H1 (cell line): ENCODE measurements around the gene ZFP36L2. TPM values are rescaled to one million over a fixed set of nuclear protein-coding genes. Genes with fewer than 3 reads are reported as not detected.

Source experiments
- CTCF ChIA-PET: fragments of 300-600 bp; sonication (Branson Sonifier 250); formaldehyde crosslinking; loops from one replicate; lab custom pipeline; 2021; ENCODE audit not compliant: partially characterized antibody; lab: Charles Lee
- POLR2A ChIA-PET: fragments of 300-600 bp; sonication (Branson Sonifier 250); formaldehyde crosslinking; loops from one replicate; lab custom pipeline; 2021; ENCODE audit warnings: inconsistent platforms; ENCODE audit not compliant: partially characterized antibody; lab: Charles Lee
- DNase-seq, 2 experiments: peaks; one replicate each; pipeline versions ENCODE4 v3.0.0 to v3.0.0-alpha.2; 2010 to 2022; ENCODE audit warnings: low spot score in 2 of 2, low read depth in 1 of 2, mixed read lengths in 1 of 2
- FAIRE-seq: peaks from 2 replicates; lab custom pipeline; 2011; peaks lifted over from hg19 to GRCh38; lab: Jason Lieb, UNC
- H2AFZ ChIP-seq: 2 replicates; pipeline ENCODE4 v1.8.1; 2012; ENCODE audit warnings: low read length, inconsistent platforms
- H2AK5ac ChIP-seq: 2 replicates; pipeline ENCODE4 v1.6.1; 2013; ENCODE audit warnings: low read depth, low read length
- H2BK120ac ChIP-seq: replicated peaks from 2 replicates; pipeline ENCODE3; 2013; ENCODE audit warnings: low read depth, low read length, inconsistent platforms
- H2BK12ac ChIP-seq: 2 replicates; pipeline ENCODE4 v1.6.1; 2013; ENCODE audit warnings: low read depth, low read length
- H2BK15ac ChIP-seq: 2 replicates; pipeline ENCODE4 v1.6.1; 2013; ENCODE audit warnings: low read length
- H2BK20ac ChIP-seq: 2 replicates; pipeline ENCODE4 v1.6.1; 2013; ENCODE audit warnings: low read length
- H2BK5ac ChIP-seq: 2 replicates; pipeline ENCODE4 v1.6.1; 2013; ENCODE audit warnings: low read depth, low read length
- H3K14ac ChIP-seq: 2 replicates; pipeline ENCODE4 v1.6.1; 2013; ENCODE audit warnings: inconsistent platforms; ENCODE audit not compliant: insufficient read length
- H3K18ac ChIP-seq: 2 replicates; pipeline ENCODE4 v1.6.1; 2013; ENCODE audit warnings: low read length; ENCODE audit errors: extremely low read depth
- H3K23ac ChIP-seq: 2 replicates; pipeline ENCODE4 v1.6.1; 2013; ENCODE audit warnings: inconsistent platforms; ENCODE audit not compliant: insufficient read length
- H3K23me2 ChIP-seq: 2 replicates; pipeline ENCODE4 v1.6.1; 2013; ENCODE audit warnings: low read depth, low read length
- H3K27ac ChIP-seq: 2 replicates; pipeline ENCODE4 v1.6.1; 2011; ENCODE audit warnings: low read depth, low read length, inconsistent platforms
- H3K27me3 ChIP-seq, 4 experiments: replicated peaks in 1 of 4; 1 replicate in 1 of 4; 2 replicates in 3 of 4; pipeline versions ENCODE4 v1.6.1 to v1.8.1; 2011 to 2013; ENCODE audit warnings: low read length in 3 of 4, mild to moderate bottlenecking in 3 of 4, inconsistent platforms in 2 of 4, mixed read lengths in 2 of 4, moderate library complexity in 1 of 4; ENCODE audit not compliant: control insufficient read depth in 3 of 4, insufficient read depth in 3 of 4; ENCODE audit errors: extremely low read depth in 1 of 4
- H3K36me3 ChIP-seq, 4 experiments: 2 replicates each; pipeline versions ENCODE4 v1.6.1 to v1.8.1; 2011 to 2013; ENCODE audit warnings: mild to moderate bottlenecking in 4 of 4, low read length in 3 of 4, moderate library complexity in 2 of 4, control low read depth in 1 of 4, inconsistent platforms in 1 of 4; ENCODE audit not compliant: insufficient read depth in 4 of 4, control insufficient read depth in 2 of 4
- H3K4ac ChIP-seq: replicated peaks from 2 replicates; pipeline ENCODE3; 2013; ENCODE audit warnings: low read length, low read depth, mixed read lengths, inconsistent platforms; ENCODE audit not compliant: insufficient read length
- H3K4me1 ChIP-seq, 4 experiments: replicated peaks in 1 of 4; 1 replicate in 1 of 4; 2 replicates in 3 of 4; pipeline versions ENCODE4 v1.6.1 to v1.8.1; 2011 to 2013; ENCODE audit warnings: low read length in 3 of 4, inconsistent platforms in 2 of 4, mixed read lengths in 1 of 4; ENCODE audit not compliant: insufficient read depth in 4 of 4, control insufficient read depth in 3 of 4
- H3K4me2 ChIP-seq, 2 experiments: 2 replicates each; pipeline versions ENCODE4 v1.6.1 to v1.8.1; 2011 to 2013; ENCODE audit warnings: low read depth in 2 of 2, low read length in 2 of 2, control low read depth in 1 of 2, inconsistent platforms in 1 of 2, mild to moderate bottlenecking in 1 of 2; ENCODE audit not compliant: insufficient read depth in 1 of 2
- H3K4me3 ChIP-seq, 4 experiments: fragments of 200-600, 300-600 bp in 1 of 4; sonication (generic), shearing (Covaris generic), sonication (Bioruptor Twin) in 1 of 4; 2 replicates each; pipeline versions ENCODE4 v1.5.1 to v1.8.1; 2011 to 2016; ENCODE audit warnings: low read length in 4 of 4, low read depth in 3 of 4, control low read depth in 2 of 4, inconsistent platforms in 2 of 4, mild to moderate bottlenecking in 2 of 4, mixed read lengths in 1 of 4, moderate library complexity in 1 of 4; ENCODE audit not compliant: insufficient read depth in 2 of 4; ENCODE audit errors: extremely low read depth in 1 of 4
- H3K56ac ChIP-seq: replicated peaks from 2 replicates; pipeline ENCODE3; 2013; ENCODE audit warnings: low read depth, mild to moderate bottlenecking, mixed read lengths, low read length, inconsistent platforms; ENCODE audit not compliant: insufficient read length
- H3K79me1 ChIP-seq: 2 replicates; pipeline ENCODE4 v1.6.1; 2013; ENCODE audit warnings: low read depth, low read length, control low read depth
- H3K79me2 ChIP-seq, 2 experiments: 2 replicates each; pipeline versions ENCODE4 v1.6.1 to v1.8.1; 2012 to 2013; ENCODE audit warnings: low read length in 2 of 2, mild to moderate bottlenecking in 2 of 2, inconsistent platforms in 1 of 2; ENCODE audit not compliant: insufficient read depth in 2 of 2, control insufficient read depth in 1 of 2
- H3K9ac ChIP-seq, 4 experiments: replicated peaks in 1 of 4; 1 replicate in 1 of 4; 2 replicates in 3 of 4; pipeline versions ENCODE4 v1.6.1 to v1.8.1; 2011 to 2013; ENCODE audit warnings: low read depth in 3 of 4, low read length in 3 of 4, control low read depth in 2 of 4, mild to moderate bottlenecking in 2 of 4, moderate library complexity in 2 of 4, inconsistent platforms in 1 of 4; ENCODE audit errors: extremely low read depth in 1 of 4
- H3K9me3 ChIP-seq, 2 experiments: 2 replicates each; pipeline versions ENCODE4 v1.6.1 to v1.8.1; 2012 to 2013; ENCODE audit warnings: mild to moderate bottlenecking in 2 of 2, moderate library complexity in 2 of 2, control low read depth in 1 of 2, inconsistent platforms in 1 of 2, low read depth in 1 of 2, low read length in 1 of 2, mixed read lengths in 1 of 2; ENCODE audit not compliant: insufficient read depth in 2 of 2
- H4K20me1 ChIP-seq, 2 experiments: replicated peaks in 1 of 2; 2 replicates each; pipeline versions ENCODE3 to v1.8.1; 2011 to 2013; ENCODE audit warnings: inconsistent platforms in 2 of 2, low read length in 2 of 2, mild to moderate bottlenecking in 1 of 2; ENCODE audit not compliant: insufficient read depth in 2 of 2, control insufficient read depth in 1 of 2
- H4K5ac ChIP-seq: 2 replicates; pipeline ENCODE4 v1.6.1; 2013; ENCODE audit warnings: low read length, low read depth, mixed read lengths, inconsistent platforms; ENCODE audit not compliant: insufficient read length
- H4K8ac ChIP-seq: 2 replicates; pipeline ENCODE4 v1.8.0; 2013; ENCODE audit warnings: mild to moderate bottlenecking, moderate library complexity, low read length, inconsistent platforms; ENCODE audit not compliant: insufficient read depth; ENCODE audit errors: extremely low read depth
- H4K91ac ChIP-seq: replicated peaks from 2 replicates; pipeline ENCODE3; 2013; ENCODE audit warnings: low read length, mixed read lengths, inconsistent platforms; ENCODE audit not compliant: insufficient read length
- ATF3 ChIP-seq: IDR thresholded peaks from 2 replicates; pipeline ENCODE4 v1.6.1; 2011; ENCODE audit warnings: low read depth, mild to moderate bottlenecking, low read length; ENCODE audit not compliant: insufficient read depth
- BCL11A ChIP-seq, 2 experiments: IDR thresholded peaks; one replicate each; pipeline ENCODE4 v1.6.1; 2011; ENCODE audit warnings: low read depth in 2 of 2, low read length in 2 of 2, mild to moderate bottlenecking in 2 of 2
- CEBPB ChIP-seq: IDR thresholded peaks from 2 replicates; pipeline ENCODE4 v1.6.1; 2012; ENCODE audit warnings: low read depth, low read length
- E2F6 ChIP-seq: IDR thresholded peaks from 2 replicates; pipeline ENCODE4 v1.6.1; 2012; ENCODE audit warnings: inconsistent platforms
- FOSL1 ChIP-seq: IDR thresholded peaks from 2 replicates; pipeline ENCODE4 v1.6.1; 2011; ENCODE audit warnings: mild to moderate bottlenecking, low read depth, low read length, moderate library complexity; ENCODE audit not compliant: insufficient read depth
- GABPA ChIP-seq: IDR thresholded peaks from 2 replicates; pipeline ENCODE4 v1.6.1; 2011; ENCODE audit warnings: mild to moderate bottlenecking, low read length, moderate library complexity, borderline replicate concordance; ENCODE audit not compliant: insufficient read depth
- HDAC6 ChIP-seq: IDR thresholded peaks from one replicate; pipeline ENCODE4 v1.7.1; 2012; ENCODE audit warnings: low read depth, mild to moderate bottlenecking, inconsistent platforms, low read length, moderate library complexity
- POLR2AphosphoS5 ChIP-seq: IDR thresholded peaks from 2 replicates; pipeline ENCODE4 v1.6.1; 2011; ENCODE audit warnings: low read depth, low read length
- ZNF274 ChIP-seq: IDR thresholded peaks from 2 replicates; pipeline ENCODE4 v1.7.0; 2012; ENCODE audit warnings: low read length, borderline replicate concordance; ENCODE audit errors: extremely low read depth
- WGBS, 2 experiments: shearing (Covaris generic) in 1 of 2; methylation state at CpG; one replicate each; pipeline versions ENCODE4 v1.1.6 to v1.1.7; 2013 to 2015; ENCODE audit warnings: low lambda C conversion rate in 2 of 2, mixed read lengths in 2 of 2, inconsistent platforms in 1 of 2, low coverage in 1 of 2, missing lambda C conversion rate in 1 of 2; ENCODE audit not compliant: insufficient replicate concordance in 2 of 2, insufficient coverage in 1 of 2, insufficient read length in 1 of 2; ENCODE audit errors: extremely low coverage in 1 of 2, missing lambda C conversion rate in 1 of 2; 5-methylcytosine and 5-hydroxymethylcytosine counted together
- polyA plus RNA-seq, 7 experiments: library from polyadenylated mRNA; depleted of rRNA in 3 of 7; stranded (reverse) in 5 of 7; unstranded in 2 of 7; fragments of >200 nt in 5 of 7; fragments of 200-250 nt in 2 of 7; gene quantifications; 1 replicate in 5 of 7; 2 replicates in 1 of 7; 4 replicates in 1 of 7; pipeline versions ENCODE4 v1.2.1 to v1.2.3, GENCODE V29; 2011 to 2013; ENCODE audit warnings: missing spikeins in 2 of 7, mixed read lengths in 2 of 7
- total RNA-seq: library from RNA; stranded (reverse); fragmentation: NEBNext Ultra II Directional; extraction: Animal tissue kit (Norgen Biotek cat#: 25700); gene quantifications from 2 replicates; pipeline ENCODE4 v1.2.1, GENCODE V29; 2021

Gene ZFP36L2
- total and polyA plus RNA-seq, 2 of the 8 experiments (the other 6 are each of a cell fraction or from before 2014, with no cell fraction given), result 13.4 to 102 TPM

GRCh38 chr2:43254331-43254730 is 27.9 kb upstream of the ZFP36L2 start:
- CTCF ChIA-PET, result interaction anchor here (1.0 kb wide), 1 partner anchor 25 kb away, joined by 3 read pairs; no protein-coding TSS in a partner anchor
- H3K27me3 ChIP-seq, result no peaks in the 10 kb centered on the region
- H2BK120ac ChIP-seq, result no peak overlapping the region
- H3K4me3 ChIP-seq, result no peak overlapping the region
- no peak overlapping the region for H3K23ac ChIP-seq
- no peaks in the 10 kb centered on the region for H3K36me3 ChIP-seq
- no peaks in the 10 kb centered on the region; the same call in 1 of the 2 replicates for H3K23me2 ChIP-seq
- H3K14ac ChIP-seq, result no peak overlapping the region
- no peak overlapping the region for H3K27ac ChIP-seq
- DNase-seq, result no peak
- H2BK5ac ChIP-seq, result no peak overlapping the region
- H3K4ac ChIP-seq, result no peak overlapping the region
- no peak overlapping the region for H4K5ac ChIP-seq
- H2AFZ ChIP-seq, result no peak overlapping the region
- POLR2A ChIA-PET, result interaction anchor here (0.9 to 1.5 kb wide), 2 partner anchors 10 to 27 kb away, joined by 3 to 4 read pairs; partner anchors contain the start of gene ZFP36L2
- H3K4me2 ChIP-seq, result no peak overlapping the region
- no peak overlapping the region for H2AK5ac ChIP-seq
- no peak overlapping the region for H3K56ac ChIP-seq
- FAIRE-seq, result no peak
- H3K18ac ChIP-seq, result no peak overlapping the region
- no peak overlapping the region for H4K8ac ChIP-seq
- H3K4me1 ChIP-seq, result peaks cover 0 to 4% (median 0%) of the 10 kb centered on the region in 4 experiments; a peak in 2 of 7 replicates
- no peak for TF ChIP-seq ATF3
- no peak for TF ChIP-seq CEBPB
- TF ChIP-seq GABPA, result no peak
- no peak for TF ChIP-seq HDAC6
- TF ChIP-seq BCL11A (IDR thresholded peaks at IDR 0.05; ENCODE audit: low read depth in 2 of 2, low read length in 2 of 2), result no peak
- TF ChIP-seq FOSL1, result no peak
- no peak for TF ChIP-seq POLR2AphosphoS5
- TF ChIP-seq ZNF274, result no peak
- no peak for TF ChIP-seq E2F6
- H3K9ac ChIP-seq, result no peak overlapping the region
- no peaks in the 10 kb centered on the region for H4K20me1 ChIP-seq
- no peaks in the 10 kb centered on the region for H3K9me3 ChIP-seq
- H2BK20ac ChIP-seq, result no peak overlapping the region
- 96% methylated on average over 5 of the region's 5 CpGs; no CpG with 5 or more reads in 1 of the 2 experiments for WGBS, 2 experiments
- H4K91ac ChIP-seq, result no peak overlapping the region
- H2BK15ac ChIP-seq, result no peak overlapping the region
- no peaks in the 10 kb centered on the region for H3K79me1 ChIP-seq
- no peak overlapping the region for H2BK12ac ChIP-seq
- H3K79me2 ChIP-seq, result no peaks in the 10 kb centered on the region
